ENCODE results near the gene TMEM40. TPM values are rescaled to one million over a fixed set of nuclear protein-coding genes. Genes with fewer than 3 reads are reported as not detected.

The TMEM40 gene
- total RNA-seq, 1 experiment from 2014 or later = not detected

Other genes starting within 250 kb of the TMEM40 start
- 0.13 and 0.60 TPM in 2 replicates for gene MKRN2OS, start 213.8 kb downstream of the TMEM40 start, total RNA-seq (2014; rRNA removed; shearing (Covaris generic))
- gene MKRN2, start 202.2 kb downstream of the TMEM40 start, total RNA-seq (2014; rRNA removed; shearing (Covaris generic)) = 10.8 and 13.5 TPM in 2 replicates
- 51.0 and 54.6 TPM in 2 replicates for gene RAF1, start 95.1 kb downstream of the TMEM40 start, total RNA-seq (2014; rRNA removed; shearing (Covaris generic))
- not detected in 2 replicates for gene CAND2, start 37.4 kb upstream of the TMEM40 start, total RNA-seq (2014; rRNA removed; shearing (Covaris generic))
- gene RPL32, start 82.3 kb upstream of the TMEM40 start, total RNA-seq (2014; rRNA removed; shearing (Covaris generic)) = 1,047 and 1,077 TPM in 2 replicates

All from HT-29 (cell line).